AG09309 (cell line): Measurements from ENCODE around the gene DNAH14.
A peak's percentile ranks its signal among the peaks of the same experiment; 100 is the strongest.
"Not testable (repeated sequence)": the region's sequence is repeated elsewhere in the genome, so short reads cannot be mapped to it uniquely, and the experiment has no call there.

Experiments
- DNase-seq: peaks from one replicate; pipeline ENCODE4 v3.0.0-alpha.2; 2010; ENCODE audit warnings: low read depth
- H3K4me3 ChIP-seq: 2 replicates; pipeline ENCODE4 v1.5.1; 2011; ENCODE audit warnings: mild to moderate bottlenecking, low read depth, low read length, moderate library complexity; ENCODE audit not compliant: control insufficient read depth
- TF ChIP-seq, protein P1 (sequence below): IDR thresholded peaks from 2 replicates; pipeline ENCODE4 v1.5.1; 2011; ENCODE audit warnings: mild to moderate bottlenecking, low read depth, low read length, inconsistent platforms; ENCODE audit not compliant: insufficient read depth, control insufficient read depth; ENCODE audit errors: missing control alignments

Gene DNAH14

GRCh38 chr1:224998185-224998584, 68.7 kb downstream of the DNAH14 start:
- no peak overlapping the region for H3K4me3 ChIP-seq
- TF ChIP-seq, protein P1, sequence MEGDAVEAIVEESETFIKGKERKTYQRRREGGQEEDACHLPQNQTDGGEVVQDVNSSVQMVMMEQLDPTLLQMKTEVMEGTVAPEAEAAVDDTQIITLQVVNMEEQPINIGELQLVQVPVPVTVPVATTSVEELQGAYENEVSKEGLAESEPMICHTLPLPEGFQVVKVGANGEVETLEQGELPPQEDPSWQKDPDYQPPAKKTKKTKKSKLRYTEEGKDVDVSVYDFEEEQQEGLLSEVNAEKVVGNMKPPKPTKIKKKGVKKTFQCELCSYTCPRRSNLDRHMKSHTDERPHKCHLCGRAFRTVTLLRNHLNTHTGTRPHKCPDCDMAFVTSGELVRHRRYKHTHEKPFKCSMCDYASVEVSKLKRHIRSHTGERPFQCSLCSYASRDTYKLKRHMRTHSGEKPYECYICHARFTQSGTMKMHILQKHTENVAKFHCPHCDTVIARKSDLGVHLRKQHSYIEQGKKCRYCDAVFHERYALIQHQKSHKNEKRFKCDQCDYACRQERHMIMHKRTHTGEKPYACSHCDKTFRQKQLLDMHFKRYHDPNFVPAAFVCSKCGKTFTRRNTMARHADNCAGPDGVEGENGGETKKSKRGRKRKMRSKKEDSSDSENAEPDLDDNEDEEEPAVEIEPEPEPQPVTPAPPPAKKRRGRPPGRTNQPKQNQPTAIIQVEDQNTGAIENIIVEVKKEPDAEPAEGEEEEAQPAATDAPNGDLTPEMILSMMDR: no peak
- DNase-seq: no peak

- no peak for DNase-seq
- TF ChIP-seq, protein P1: peak; percentile 16
- H3K4me3 ChIP-seq: no peak overlapping the region
These were observed 74.9 kb downstream of the DNAH14 start for GRCh38 chr1:225004396-225004795.

DNA sequence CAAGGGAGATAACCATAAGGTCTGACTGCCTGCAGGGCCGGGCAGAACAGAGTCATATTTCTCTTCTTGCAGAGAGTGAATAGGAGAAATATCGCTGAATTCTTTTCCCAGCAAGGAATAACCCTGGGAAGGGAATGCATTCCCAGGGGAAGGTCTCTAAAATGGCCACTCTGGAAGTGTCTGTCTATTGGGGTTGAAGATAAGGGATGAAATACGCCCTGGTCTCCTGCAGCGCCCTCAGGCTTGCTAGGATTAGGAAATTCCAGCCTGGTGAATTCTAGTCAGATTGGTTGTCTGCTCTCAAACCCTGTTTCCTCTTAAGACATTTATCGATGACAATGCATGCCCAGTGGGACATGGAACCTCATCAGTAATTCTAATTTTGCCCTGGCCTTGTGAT, 76.9 kb downstream of the DNAH14 start:
- not testable (repeated sequence) for DNase-seq, H3K4me3 ChIP-seq

- not testable (repeated sequence) for DNase-seq, H3K4me3 ChIP-seq
These were observed 78.6 kb downstream of the DNAH14 start for GRCh38 chr1:225008050-225008449.

DNA sequence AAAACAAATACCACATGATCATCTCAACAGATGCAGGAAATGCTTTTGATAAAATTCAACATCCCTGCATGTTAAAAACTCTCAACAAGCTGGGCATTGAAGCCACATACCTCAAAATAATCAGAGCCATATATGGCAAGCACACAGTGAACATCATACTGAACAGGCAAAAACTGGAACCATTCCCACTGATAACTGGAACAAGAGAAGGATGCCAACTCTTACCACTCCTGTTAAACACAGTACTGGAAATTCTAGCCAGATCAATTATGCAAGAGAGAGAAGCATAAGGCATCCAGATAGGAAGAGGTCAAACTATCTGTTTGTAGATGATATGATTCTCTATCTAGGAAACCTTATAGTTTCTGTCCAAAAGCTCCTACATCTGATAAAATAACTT, 91.6 kb downstream of the DNAH14 start:
- H3K4me3 ChIP-seq: no peak overlapping the region
- DNase-seq: no peak
- TF ChIP-seq, protein P1: no peak

DNA sequence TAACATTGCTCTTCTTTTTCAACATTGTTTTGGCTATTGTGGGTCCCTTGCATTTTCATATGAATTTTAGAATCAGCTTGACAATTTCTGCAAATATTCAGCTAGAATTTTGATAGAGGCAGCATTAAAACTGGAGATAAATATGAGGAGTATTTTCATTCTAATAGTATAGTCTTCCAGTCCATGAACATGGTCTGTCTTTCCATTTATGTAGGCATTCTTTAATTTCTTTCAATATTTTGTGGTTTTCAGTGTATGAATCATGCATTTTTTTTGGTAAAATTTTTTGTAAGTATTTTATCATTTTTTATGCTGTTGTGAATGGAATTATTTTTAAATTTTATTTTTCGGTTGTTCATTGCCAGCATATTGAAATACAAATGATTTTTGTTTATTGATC, 97.2 kb downstream of the DNAH14 start:
- no peak for DNase-seq
- no peak overlapping the region for H3K4me3 ChIP-seq
- TF ChIP-seq, protein P1: no peak

DNA sequence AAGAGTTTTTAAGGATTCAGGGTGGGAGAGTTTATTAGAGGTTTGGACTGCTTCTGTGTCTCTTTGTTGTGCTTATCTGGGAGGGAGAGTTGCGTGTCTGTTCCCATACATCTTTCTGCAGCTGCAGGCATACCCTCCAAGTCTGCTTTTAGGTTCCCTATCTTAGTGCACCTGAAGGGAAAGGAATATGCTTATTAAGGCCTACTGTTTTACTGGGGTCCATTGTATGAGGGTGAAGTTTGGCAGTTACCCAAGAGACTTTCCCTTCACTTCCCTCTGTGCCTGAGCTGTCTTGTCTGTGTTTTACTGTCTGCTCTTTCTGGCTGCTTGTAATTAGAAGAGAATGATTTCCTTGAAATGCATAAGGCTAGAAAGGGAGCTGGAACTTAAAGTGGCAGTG, 107.0 kb downstream of the DNAH14 start:
- not testable (repeated sequence) for H3K4me3 ChIP-seq, DNase-seq

GRCh38 chr1:225042263-225042662, 112.8 kb downstream of the DNAH14 start:
- no peak overlapping the region for H3K4me3 ChIP-seq
- DNase-seq: no peak
- TF ChIP-seq, protein P1: no peak

DNA sequence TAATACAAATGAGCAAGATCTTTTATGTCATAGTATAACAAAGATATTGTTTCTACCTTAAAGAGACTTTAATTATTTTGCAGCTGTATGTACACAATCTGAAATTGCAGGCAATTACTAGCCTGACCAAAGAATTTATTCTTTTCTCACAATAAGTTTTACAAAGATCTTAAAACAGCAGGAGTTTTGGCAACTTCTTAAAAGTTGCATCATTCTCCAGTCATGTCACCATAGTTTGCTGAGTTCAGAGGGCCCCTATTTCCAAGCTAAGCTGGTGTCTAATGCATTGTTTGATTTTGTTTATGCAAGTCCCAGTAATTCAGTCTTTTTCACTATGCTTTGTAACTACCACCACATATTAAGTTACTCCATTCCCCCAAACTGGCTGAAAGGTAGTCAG, 114.8 kb downstream of the DNAH14 start:
- TF ChIP-seq, protein P1: no peak
- peak; percentile 5 for DNase-seq
- H3K4me3 ChIP-seq: no peak overlapping the region
